C4-2B (cell line): ENCODE measurements around the gene SMOC2.

Experiments
- H3K27ac ChIP-seq: fragments of 450-650 bp; 2 replicates; pipeline ENCODE4 v1.5.1; 2017
- CTCF ChIP-seq: fragments of 450-650 bp; conservative IDR thresholded peaks from 2 replicates; pipeline ENCODE4 v1.5.1; 2017; ENCODE audit warnings: mild to moderate bottlenecking
- ZFX ChIP-seq: fragments of 450-650 bp; IDR thresholded peaks from 2 replicates; pipeline ENCODE4 v1.6.1; 2017

The SMOC2 gene

GRCh38 chr6:168415993-168416530 lies 24.9 kb upstream of the SMOC2 start:
- H3K27ac ChIP-seq, result no peak overlapping the region
- TF ChIP-seq ZFX (no peak), CTCF (no peak)

- TF ChIP-seq ZFX, result no peak
- TF ChIP-seq CTCF, result no peak
- H3K27ac ChIP-seq, result no peak overlapping the region
Measured at GRCh38 chr6:168416531-168416930, 24.5 kb upstream of the SMOC2 start.

- no peak overlapping the region for H3K27ac ChIP-seq
- TF ChIP-seq CTCF (no peak), ZFX (no peak)
Measured at GRCh38 chr6:168417191-168417590, 23.8 kb upstream of the SMOC2 start.

GRCh38 chr6:168417679-168418557 lies 23.1 kb upstream of the SMOC2 start:
- TF ChIP-seq ZFX, result no peak
- TF ChIP-seq CTCF, result no peak
- no peak overlapping the region for H3K27ac ChIP-seq

GRCh38 chr6:168418711-168419121 lies 22.3 kb upstream of the SMOC2 start:
- H3K27ac ChIP-seq, result no peak overlapping the region
- no peak for TF ChIP-seq CTCF
- TF ChIP-seq ZFX, result no peak

- no peak for TF ChIP-seq ZFX
- no peak for TF ChIP-seq CTCF
- no peak overlapping the region for H3K27ac ChIP-seq
Measured at GRCh38 chr6:168419569-168419968, 21.4 kb upstream of the SMOC2 start.

GRCh38 chr6:168420084-168420483 lies 20.9 kb upstream of the SMOC2 start:
- TF ChIP-seq ZFX (no peak), CTCF (no peak)
- no peak overlapping the region for H3K27ac ChIP-seq
